HG03575 (cell line): ENCODE measurements around the gene NUDT5.
"Not testable (repeated sequence)": the region's sequence is repeated elsewhere in the genome, so short reads cannot be mapped to it uniquely, and the experiment has no call there.

Experiments used
- ATAC-seq: cut with Tn5 transposase; IDR thresholded peaks from one replicate; pipeline ENCODE4 v1.9.1; 2021; ENCODE audit not compliant: unreplicated experiment, insufficient number of reproducible peaks, low FRiP score; ENCODE audit errors: extremely low read depth

Gene NUDT5

DNA sequence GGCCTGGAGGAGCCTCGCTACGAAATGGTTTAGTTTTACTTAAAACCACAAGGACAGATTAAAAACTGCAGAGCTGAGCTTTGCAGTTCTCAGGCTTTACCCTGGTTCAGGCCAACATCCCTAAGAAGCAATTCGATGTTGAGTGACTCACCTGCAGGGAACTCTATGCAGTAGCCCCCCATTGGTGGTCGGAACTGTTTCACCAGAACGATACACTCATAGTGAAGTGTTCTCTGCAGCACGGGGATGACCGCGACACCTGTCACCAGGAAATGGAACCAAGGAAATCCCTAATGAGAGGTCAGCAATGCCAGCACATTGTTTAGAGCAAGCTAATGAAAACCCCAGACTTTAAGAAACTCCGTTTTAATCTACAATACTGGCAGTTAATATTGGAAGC is 18.0 kb downstream of the NUDT5 start:
- no peak for ATAC-seq

DNA sequence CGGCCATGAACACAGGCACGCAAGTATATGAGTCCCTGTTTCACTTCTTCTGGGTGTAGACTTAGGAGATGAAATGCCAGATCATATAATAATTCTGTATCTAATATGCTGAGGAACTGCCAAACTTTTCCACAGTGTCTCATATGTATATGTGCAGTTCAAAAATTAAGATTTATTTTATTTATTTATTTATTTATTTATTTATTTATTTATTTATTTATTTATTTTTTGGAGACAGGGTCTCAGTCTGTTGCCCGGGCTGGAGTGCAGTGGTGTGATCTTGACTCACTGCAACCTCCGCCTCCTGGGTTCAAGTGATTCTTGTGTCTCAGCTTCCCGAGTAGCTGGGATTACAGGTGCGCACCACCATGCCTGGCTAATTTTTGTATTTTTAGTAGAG is 24.2 kb downstream of the NUDT5 start:
- not testable (repeated sequence) for ATAC-seq

DNA sequence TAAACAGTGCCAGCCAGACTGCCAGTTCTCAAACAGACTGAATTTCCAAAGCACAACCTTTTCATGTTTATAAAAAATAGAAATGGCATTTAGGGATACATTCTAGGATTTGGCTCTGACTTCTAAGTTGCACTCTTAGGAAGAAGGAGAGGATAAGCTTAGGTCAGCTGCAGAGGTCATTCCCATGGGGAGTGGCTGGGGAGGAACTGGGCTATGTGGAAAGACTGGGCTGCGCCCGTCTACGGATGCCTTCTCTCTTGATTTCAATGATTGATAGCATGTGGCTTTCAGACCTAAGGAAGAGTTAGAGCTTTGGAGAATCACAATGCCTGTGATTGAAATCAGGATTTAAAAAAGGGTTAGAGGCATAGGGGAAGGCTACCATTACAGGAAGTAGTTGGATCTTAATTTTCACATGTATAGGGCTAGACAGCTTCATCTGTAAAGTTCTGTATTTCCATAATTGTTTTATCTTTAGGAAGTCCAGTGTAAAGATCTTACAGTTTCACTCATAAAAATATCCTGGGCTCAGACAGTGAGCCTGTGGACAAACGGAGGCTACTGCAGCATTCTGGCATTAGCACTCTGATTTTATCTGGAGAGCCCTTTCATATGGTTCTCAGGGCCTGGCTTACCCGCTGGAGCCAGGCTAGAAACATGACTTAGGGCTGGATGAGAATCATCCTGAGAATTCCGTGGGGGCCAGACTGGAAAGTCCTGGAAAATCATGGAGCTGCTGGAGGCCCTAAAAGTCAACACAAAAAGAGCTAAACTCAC is 29.5 kb downstream of the NUDT5 start:
- ATAC-seq, result no peak

DNA sequence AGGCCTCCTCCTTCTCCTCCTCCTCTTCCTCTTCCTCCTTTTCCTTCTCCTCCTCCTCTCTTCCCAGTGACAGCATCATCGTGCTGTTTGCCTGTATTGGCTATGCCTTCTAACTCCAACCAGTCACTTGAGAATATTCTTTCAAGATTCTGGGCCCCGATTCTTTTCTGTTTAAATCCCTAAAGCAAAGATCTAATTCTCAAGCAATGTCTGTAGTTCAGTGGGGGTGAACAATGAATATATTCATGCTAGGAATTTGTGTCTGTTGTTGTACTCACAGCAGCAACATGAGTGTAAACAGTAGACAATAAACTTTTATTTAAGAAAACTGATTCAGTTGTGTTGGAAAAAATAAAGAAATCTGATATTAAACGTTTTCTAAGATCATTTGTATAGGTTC is 30.7 kb downstream of the NUDT5 start:
- ATAC-seq, result no peak

DNA sequence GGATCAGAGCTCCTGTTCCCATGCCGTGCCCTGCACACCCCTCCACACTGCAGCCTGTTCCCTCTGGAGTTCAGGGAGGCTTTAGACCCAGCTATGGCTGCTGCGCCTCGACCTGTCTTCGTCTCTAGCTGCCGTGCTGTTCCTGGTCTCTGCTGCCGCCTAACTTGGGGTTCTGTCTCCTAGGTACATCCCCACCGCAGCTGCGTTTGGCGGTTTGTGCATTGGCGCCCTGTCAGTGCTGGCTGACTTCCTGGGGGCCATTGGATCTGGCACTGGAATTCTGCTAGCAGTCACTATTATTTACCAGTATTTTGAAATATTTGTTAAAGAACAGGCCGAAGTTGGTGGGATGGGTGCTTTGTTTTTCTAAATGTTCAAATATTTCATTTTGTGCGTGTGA is 31.6 kb downstream of the NUDT5 start:
- ATAC-seq, result no peak

DNA sequence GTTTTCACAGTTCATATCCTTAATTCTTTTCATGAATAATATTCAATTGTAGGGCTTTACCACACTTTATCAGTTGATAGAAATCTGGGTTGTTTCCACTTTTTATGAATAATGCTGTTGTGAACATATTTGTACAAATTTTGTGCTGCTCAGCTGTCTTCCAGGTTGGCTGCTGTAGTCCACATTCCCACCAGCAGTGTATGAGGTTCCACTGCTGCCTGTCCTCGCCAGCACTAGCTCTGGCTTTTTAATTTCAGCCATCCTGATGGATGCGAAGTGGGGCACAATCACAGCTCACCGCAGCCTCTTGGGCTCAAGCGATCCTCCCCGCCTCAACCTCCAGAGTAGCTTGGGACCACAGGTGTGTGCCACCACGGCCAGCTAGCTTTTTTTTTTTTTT is 32.8 kb downstream of the NUDT5 start:
- no peak for ATAC-seq

DNA sequence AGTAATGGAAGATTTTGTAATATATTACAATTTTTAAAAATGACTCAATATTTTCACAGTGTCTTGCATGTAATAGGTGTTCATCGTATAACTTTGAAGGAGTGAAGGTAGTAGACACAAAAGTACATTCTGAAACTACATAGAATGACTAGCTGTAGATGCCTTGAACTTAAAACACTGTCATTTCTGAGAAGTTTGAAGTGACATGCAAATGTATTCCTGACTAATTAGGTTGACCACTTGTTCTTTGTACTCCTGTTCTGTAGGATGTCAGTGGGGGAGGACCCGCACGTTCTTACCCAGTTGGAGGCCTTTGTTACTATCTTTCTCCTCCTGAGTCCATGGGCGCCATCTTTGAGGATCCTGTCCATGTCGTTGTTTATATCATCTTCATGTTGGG is 35.0 kb downstream of the NUDT5 start:
- no peak for ATAC-seq

DNA sequence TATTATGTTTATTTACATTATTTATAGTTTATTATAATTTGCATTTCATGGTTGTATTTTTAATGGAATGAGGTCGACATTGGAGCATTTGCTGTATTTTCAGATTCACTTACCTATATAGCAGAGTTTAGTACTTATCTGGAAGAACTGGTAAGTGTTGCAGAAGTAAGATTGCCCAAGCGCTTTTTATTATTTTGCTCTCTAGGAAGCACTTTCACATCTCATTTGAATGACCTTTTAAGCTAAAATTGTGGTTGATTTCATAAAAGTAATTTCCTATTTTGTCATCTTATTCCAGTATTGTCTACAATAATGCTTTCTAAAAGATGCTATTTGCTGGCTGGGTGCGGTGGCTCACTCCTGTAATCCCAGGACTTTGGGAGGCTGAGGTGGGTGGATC is 37.6 kb downstream of the NUDT5 start:
- ATAC-seq, result no peak

DNA sequence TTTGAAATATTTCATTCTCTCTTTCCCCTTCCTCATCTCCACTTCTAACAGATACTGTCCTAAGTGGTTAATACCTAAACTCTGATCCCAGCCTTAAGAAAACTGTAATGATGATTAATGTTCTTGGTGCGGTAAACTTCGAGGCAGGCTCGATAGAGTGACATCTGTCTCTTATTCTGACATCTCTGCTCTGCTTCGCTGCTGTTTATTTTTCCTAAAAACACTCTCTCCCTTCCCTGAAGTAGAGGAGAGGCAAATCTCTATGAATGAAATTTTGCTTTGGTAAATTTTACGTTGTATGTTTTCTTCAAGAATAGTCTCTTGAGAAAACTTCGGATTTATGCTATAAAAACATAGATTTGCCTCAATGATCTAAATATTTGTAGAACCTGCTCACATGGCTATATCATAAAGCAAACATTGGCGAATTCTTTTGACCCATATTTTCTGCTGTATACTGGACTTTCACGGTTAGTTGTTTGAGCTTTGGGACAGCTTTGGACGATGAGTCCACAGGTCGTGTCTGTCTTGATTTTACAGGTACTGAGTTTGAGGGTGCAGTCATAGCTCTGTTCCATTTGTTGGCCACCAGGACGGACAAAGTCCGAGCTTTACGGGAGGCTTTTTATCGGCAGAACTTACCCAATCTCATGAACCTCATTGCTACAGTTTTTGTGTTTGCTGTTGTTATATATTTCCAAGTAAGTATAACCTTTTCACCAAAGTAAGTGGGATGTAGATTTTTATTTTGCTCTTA is 39.1 kb downstream of the NUDT5 start:
- no peak for ATAC-seq

DNA sequence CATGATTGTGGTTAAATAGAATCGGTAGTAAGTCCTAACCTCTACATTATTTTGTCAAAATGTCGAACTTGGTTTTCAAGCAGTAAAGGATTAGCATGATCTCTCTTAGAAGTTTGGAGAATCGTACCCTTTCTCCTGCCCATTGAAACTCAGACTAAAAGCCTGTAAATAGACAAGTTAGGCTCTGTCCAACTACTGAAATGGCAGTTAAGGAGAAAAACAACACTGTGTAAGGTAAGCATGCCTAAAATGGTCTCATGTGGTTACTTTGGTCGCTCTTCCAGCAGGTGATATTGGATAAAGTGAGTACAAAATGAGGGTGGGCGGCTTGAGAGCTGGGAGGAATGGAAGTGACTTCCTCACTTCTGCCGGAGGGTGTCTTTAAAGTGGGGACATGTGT is 41.2 kb downstream of the NUDT5 start:
- no peak for ATAC-seq

DNA sequence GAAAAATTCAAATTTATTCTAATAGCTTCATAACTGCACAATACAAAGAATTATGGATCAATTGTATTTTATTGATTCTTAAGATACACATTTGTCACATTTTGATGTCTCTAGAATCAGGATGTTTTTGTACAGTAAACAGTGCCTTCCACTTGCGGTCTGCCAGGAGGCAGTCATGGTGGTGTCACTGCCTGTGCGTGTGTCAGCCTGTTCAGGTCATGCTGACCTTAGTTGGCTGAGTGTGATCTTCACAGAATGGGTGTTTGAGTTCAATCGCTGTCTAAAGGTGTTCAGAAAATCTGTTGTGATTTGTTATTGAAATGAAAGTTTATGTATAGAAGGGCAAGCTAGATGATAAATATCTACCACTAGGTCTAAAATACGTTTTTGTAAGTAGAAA is 45.5 kb downstream of the NUDT5 start:
- no peak for ATAC-seq

DNA sequence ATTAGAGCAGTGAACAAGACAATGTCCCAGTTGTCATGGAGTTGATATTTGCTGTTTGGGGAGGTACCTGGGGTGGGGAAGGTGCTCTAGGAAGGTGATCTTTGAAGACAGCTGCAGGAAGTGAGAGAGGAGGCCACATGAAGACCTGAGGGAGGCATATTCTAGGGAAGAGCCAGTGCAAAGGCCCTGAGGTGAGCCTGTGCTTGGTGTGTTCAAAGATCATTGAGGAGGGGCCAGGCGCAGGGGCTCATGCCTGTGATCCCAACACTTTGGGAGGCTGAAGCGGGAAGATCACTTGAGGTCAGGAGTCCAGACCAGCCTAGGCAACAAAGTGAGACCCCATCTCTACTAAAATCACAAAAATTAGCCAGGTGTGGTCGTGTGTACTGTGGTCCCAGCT is 51.2 kb downstream of the NUDT5 start:
- ATAC-seq, result no peak

DNA sequence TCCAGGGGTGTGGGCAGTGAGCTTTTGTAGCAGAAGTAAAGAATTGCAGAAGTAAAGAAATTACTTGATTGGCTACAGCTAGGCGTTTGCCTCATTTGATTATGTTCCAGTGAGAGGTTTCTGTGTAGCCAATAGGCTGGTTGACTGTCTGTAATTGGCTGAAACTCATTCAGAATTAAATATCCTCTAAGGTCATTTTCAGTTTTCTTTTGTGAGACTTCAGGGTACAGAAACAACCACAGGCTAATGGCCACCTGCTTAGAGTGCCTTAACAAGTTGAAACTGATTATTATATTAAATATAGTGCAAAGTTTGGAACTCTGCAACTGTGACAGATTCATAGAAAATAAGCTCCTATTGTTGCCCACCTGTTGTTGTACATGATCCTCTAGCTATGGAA is 55.7 kb downstream of the NUDT5 start:
- ATAC-seq, result no peak

DNA sequence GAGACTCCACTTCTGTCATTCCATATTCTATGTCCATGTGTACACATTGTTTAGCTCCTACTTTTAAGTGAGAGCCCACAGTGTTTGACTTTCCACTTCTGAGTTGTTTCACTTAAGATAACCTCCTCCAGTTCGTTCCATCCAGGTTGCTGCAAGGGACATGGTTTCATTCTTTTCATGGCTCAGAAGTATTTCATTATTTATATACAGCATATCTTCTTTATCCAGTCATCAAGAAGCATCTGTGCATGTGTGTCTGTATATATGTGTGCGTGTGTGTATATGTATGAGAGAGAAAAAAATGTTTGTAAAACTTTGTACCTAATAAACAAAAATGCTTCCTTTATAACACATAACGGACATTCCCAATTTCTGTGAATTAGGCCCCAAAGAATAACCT is 60.1 kb downstream of the NUDT5 start:
- no peak for ATAC-seq

DNA sequence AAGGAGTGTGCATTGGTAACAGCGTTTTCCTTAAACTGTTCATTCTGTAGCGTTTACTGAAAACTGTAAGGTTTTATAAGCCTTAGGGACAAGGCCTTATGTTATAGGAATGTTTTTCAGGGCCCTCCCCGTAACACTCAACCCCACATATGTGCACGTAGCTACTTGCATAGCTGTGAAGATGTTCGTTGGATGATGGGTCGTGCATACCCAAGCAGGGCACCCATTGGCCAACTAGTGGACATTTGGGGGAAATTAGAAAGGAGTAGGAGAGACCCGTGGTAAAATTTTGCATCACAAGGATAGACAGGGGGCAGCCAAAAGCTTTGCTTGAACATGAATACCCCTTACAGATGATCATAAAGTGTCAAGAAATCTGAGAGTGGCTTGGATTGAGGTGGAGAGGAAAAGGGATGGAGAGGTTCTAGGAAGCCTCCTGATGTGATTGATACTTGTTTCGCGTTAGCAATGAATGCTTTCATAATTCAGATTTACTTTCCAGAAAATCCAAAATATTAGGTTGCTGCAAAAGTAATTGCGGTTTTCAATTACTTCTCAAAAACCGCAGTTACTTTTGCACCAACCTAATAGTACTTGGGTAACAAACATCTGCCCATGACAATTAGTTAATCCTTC is 65.3 kb downstream of the NUDT5 start:
- peak; percentile 33 for ATAC-seq

DNA sequence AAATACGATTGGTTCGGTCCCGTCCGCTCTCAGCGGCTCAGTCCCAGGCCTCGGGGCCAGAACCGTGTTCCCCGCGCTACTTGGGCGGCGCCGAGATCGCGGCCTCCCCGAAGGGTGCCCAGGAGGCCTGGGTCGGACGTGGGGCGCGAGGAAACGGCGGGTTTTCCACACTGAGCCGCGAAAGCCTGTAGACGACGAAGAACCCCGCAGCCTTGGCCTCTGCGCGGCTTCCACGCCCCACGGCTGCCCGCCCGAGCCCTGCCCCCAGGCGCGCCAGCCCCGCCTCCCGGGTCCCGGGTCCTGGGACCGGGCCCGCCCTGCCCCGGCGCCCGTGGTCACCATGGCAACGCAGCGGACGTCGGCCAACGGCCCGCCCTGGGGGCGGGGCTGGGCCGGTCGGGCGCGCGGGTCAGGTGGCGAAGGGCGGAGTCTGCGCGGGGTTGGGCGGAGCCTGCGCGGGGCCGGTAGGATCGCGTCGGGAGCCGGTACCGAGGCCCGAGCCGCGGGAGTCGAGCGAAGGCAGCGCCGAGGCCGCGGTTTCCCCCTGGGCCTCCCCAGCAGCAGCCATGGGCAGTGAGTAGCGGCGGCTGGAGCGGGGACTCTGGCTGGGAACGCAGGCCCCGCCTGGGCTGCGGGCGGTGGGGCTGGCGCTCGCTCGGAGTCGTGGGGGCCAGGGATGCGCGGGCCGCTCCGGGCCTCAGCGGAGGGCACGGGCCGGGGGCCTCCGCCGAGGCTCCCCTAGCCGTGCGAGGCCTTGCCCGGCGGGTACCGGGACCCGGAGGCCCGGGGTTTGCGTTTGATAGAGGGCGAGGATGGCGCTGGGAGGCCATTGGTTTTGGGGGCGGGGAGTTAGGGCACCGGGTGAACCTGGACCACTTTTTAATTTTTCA is 66.2 kb downstream of the NUDT5 start, which contains the start of gene SEC61A2:
TSS of gene SEC61A2 (plus strand) at position 456 of the 890 bp plus-strand sequence. CDS start at position 567, 111 bp downstream.
- peak; percentile 61 for ATAC-seq

DNA sequence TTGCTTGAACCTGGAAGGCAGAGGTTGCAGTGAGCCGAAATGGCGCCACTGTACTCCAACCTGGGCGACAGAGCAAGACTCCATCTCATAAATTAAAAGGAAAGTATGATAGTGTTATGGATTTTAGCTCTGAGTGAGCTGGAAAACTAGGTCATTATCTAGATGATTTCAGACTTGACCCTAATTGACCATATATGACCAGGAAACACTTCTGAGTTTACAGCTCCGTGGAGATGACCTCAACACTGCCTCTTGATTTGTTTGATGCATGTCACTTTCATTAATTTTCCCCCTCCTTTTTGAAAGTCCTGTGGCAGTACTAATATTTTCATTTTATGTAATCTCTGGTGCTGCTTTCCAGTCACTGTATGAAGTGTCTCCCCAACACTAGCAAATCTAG is 74.0 kb downstream of the NUDT5 start:
- ATAC-seq, result no peak
